ENCODE measurements around the gene USP36.
"Not testable (repeated sequence)": the region's sequence is repeated elsewhere in the genome, so short reads cannot be mapped to it uniquely, and the experiment has no call there.

The USP36 gene

DNA sequence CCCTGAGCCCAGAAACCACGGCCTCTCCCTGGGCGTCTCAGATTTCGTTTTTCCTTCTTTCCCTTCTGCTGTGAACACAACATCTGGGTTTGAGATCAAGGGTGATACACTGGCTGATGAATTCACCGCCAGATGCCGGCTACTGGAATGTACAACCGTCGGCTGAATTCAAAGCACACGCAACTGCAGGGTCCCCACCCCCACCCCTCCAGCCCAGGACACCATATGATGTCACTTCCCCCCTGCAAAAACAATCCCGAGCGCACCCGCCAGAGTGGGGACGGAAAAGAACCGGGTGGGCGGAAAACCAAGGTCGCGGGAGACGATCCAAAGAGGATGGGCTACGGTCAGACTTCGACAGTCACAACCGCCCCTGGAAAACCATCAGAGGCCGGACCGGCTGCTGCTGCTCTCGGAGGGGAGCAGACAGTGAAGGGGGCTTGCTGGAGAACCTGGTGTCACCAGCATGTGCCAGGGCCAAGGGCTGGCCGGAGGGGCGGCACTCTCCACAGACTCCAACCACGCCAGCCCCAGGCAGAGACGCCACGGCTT, 39.1 kb upstream of the USP36 start:
- no peaks in the 10 kb centered on the region for H3K36me3 ChIP-seq (ENCODE audit: control insufficient read depth, insufficient read depth, low read length)
- H3K4me1 ChIP-seq (ENCODE audit: control insufficient read depth, insufficient read depth, low read length) = peaks cover 45% of the 10 kb centered on the region
- peak overlapping the region; percentile 79 for H3K27ac ChIP-seq (ENCODE audit: low read depth, low read length)
- peak overlapping the region; percentile 10 for H3K9ac ChIP-seq (ENCODE audit: low read length)
- H3K4me3 ChIP-seq (ENCODE audit: low read length) = peak overlapping the region; percentile 39
- H3K27me3 ChIP-seq (ENCODE audit: control insufficient read depth, insufficient read depth, low read length) = no peaks in the 10 kb centered on the region

- Histone ChIP-seq H3K27ac (ENCODE audit: low read depth, low read length) (peak overlapping the region; percentile 79), H3K27me3 (ENCODE audit: control insufficient read depth, insufficient read depth, low read length) (no peaks in the 10 kb centered on the region), H3K4me1 (ENCODE audit: control insufficient read depth, insufficient read depth, low read length) (peaks cover 38% of the 10 kb centered on the region), H3K4me3 (ENCODE audit: low read length) (peak overlapping the region; percentile 39), H3K9ac (ENCODE audit: low read length) (peak overlapping the region; percentile 18), H3K36me3 (ENCODE audit: control insufficient read depth, insufficient read depth, low read length) (no peaks in the 10 kb centered on the region)
Measured at GRCh38 chr17:78878871-78879527, 38.4 kb upstream of the USP36 start.

GRCh38 chr17:78878261-78878660, 37.6 kb upstream of the USP36 start:
- peaks cover 32% of the 10 kb centered on the region for H3K4me1 ChIP-seq (ENCODE audit: control insufficient read depth, insufficient read depth, low read length)
- H3K9ac ChIP-seq (ENCODE audit: low read length) = no peak overlapping the region
- H3K27me3 ChIP-seq (ENCODE audit: control insufficient read depth, insufficient read depth, low read length) = no peaks in the 10 kb centered on the region
- no peak overlapping the region for H3K4me3 ChIP-seq (ENCODE audit: low read length)
- H3K27ac ChIP-seq (ENCODE audit: low read depth, low read length) = no peak overlapping the region
- H3K36me3 ChIP-seq (ENCODE audit: control insufficient read depth, insufficient read depth, low read length) = no peaks in the 10 kb centered on the region

DNA sequence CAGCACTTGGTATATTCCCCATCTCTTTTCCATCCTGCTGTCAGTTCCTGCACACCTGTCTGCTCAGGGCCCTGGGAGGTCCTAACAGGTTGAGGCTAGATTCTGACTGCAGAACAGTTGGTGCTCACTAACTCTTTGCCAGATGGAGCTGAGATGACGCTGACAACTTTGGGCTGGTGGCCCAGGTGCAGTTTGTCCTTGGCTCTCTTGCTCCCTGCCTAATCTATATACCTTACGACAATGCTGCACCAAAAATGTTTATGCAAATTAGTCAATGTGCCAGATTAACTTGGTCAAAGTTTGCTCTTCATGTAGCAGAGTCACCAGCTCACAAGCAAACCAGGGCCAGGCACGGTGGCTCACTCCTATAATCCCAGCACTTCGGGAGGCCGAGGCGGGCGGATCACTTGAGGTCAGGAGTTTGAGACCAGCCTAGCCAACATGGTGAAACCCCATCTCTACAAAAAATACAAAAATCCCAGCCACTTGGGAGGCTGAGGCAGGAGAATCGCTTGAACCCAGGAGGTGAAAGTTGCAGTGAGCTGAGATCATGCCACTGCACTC, 36.4 kb upstream of the USP36 start:
- not testable (repeated sequence) for H3K27me3 ChIP-seq (ENCODE audit: control insufficient read depth, insufficient read depth, low read length); H3K4me3 ChIP-seq (ENCODE audit: low read length); H3K27ac ChIP-seq (ENCODE audit: low read depth, low read length); H3K9ac ChIP-seq (ENCODE audit: low read length); H3K36me3 ChIP-seq (ENCODE audit: control insufficient read depth, insufficient read depth, low read length)
- peaks cover 20% of the 10 kb centered on the region for H3K4me1 ChIP-seq (ENCODE audit: control insufficient read depth, insufficient read depth, low read length)

DNA sequence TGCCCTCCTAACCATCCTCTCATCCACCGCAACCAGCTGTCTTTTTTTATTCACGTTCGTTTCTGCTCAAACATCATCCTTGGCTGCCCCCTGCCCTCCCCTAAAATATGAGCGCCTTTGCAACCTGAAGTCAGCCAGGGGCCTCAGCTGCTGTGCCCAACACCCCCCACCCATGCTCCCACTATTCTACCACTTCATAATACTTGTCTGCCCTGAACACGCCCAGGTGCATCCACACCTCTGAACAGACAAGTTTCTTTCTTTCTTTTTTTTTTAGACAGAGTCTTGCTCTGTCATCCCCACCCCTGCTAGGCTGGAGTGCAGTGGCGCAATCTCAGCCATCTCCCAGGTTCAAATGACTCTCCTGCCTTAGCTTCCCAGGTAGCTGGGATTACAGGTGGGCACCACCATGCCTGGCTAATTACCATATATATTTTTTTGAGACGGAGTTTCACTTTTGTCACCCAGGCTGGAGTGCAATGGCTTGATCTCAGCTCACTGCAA, 35.5 kb upstream of the USP36 start:
- Histone ChIP-seq H3K27me3 (ENCODE audit: control insufficient read depth, insufficient read depth, low read length) (no peaks in the 10 kb centered on the region), H3K4me3 (ENCODE audit: low read length) (no peak overlapping the region), H3K9ac (ENCODE audit: low read length) (no peak overlapping the region), H3K27ac (ENCODE audit: low read depth, low read length) (peak overlapping the region; percentile 38), H3K4me1 (ENCODE audit: control insufficient read depth, insufficient read depth, low read length) (peaks cover 20% of the 10 kb centered on the region), H3K36me3 (ENCODE audit: control insufficient read depth, insufficient read depth, low read length) (peaks cover 4% of the 10 kb centered on the region)

GRCh38 chr17:78875363-78876093, 34.9 kb upstream of the USP36 start:
- H3K27me3 ChIP-seq (ENCODE audit: control insufficient read depth, insufficient read depth, low read length) = no peaks in the 10 kb centered on the region
- H3K27ac ChIP-seq (ENCODE audit: low read depth, low read length) = peak overlapping the region; percentile 38
- no peak overlapping the region for H3K9ac ChIP-seq (ENCODE audit: low read length)
- H3K36me3 ChIP-seq (ENCODE audit: control insufficient read depth, insufficient read depth, low read length) = peaks cover 4% of the 10 kb centered on the region
- H3K4me1 ChIP-seq (ENCODE audit: control insufficient read depth, insufficient read depth, low read length) = peaks cover 20% of the 10 kb centered on the region
- H3K4me3 ChIP-seq (ENCODE audit: low read length) = no peak overlapping the region

DNA sequence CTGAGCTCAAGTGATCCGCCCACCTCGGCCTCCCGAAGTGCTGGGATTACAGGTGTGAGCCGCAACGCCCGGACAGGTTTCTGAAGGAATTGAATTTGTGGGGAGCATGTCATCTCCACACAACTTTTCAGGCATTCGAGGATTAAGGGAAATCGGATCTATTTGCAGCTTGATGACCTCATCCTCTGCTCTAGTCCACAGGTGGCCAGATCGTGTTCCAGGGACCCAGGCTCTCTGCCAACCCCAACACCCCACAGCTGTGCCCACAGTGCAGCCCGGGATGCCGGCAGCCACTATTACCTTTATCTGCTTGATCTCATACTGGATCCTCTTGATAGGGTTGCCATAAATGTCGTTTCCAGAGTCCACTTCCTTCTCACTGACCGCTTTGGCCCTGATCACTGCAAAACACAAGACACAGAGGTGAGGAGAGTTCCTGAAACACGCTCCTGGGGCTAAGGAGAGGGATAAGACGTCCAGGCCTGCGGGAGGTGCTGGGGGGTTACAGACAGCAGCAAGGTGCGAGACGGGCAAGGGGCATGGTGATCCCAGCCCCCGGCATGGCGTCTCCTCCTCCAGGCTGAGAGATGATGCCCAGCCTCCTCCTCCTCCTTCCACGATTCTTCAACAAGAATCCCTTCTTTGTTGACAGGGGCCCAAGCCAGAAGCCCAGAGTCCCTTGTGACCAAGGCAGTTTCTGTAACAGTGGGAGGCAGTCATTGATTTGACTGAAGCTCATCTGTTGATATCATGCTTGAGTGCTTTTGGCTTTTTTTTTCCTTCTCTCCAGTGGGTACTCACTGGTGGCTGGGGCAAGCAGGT, 33.1 kb upstream of the USP36 start:
- Histone ChIP-seq H3K36me3 (ENCODE audit: control insufficient read depth, insufficient read depth, low read length) (peaks cover 4% of the 10 kb centered on the region), H3K27ac (ENCODE audit: low read depth, low read length) (peak overlapping the region; percentile 15), H3K9ac (ENCODE audit: low read length) (no peak overlapping the region), H3K4me3 (ENCODE audit: low read length) (no peak overlapping the region), H3K27me3 (ENCODE audit: control insufficient read depth, insufficient read depth, low read length) (no peaks in the 10 kb centered on the region), H3K4me1 (ENCODE audit: control insufficient read depth, insufficient read depth, low read length) (peaks cover 9% of the 10 kb centered on the region)

DNA sequence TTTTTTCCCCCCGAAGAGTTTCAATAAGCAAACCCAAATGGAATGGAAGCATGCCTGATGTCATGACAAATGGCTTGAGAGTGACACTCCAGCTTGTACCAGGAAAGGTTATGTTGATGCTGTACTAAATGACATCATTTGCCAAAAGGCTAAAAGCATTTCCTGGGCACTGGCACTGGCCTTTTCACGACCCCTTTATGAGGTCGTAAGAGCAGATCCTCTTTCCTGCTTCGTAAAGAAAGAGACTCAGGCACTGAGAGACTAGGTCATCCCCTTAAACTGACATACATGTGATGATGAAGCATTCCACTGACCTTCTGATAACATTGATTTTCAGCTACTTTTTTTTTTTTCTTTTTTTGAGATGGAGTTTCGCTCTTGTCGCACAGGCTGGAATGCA, 31.9 kb upstream of the USP36 start:
- H3K4me1 ChIP-seq (ENCODE audit: control insufficient read depth, insufficient read depth, low read length) = peaks cover 9% of the 10 kb centered on the region
- no peaks in the 10 kb centered on the region for H3K27me3 ChIP-seq (ENCODE audit: control insufficient read depth, insufficient read depth, low read length)
- peaks cover 6% of the 10 kb centered on the region for H3K36me3 ChIP-seq (ENCODE audit: control insufficient read depth, insufficient read depth, low read length)

GRCh38 chr17:78870621-78871020, 30.0 kb upstream of the USP36 start:
- Histone ChIP-seq H3K4me1 (ENCODE audit: control insufficient read depth, insufficient read depth, low read length) (peaks cover 9% of the 10 kb centered on the region), H3K36me3 (ENCODE audit: control insufficient read depth, insufficient read depth, low read length) (peaks cover 10% of the 10 kb centered on the region)

More for the DNA sequence above, 31.9 kb upstream of the USP36 start:
- no peak overlapping the region for H3K4me3 ChIP-seq (ENCODE audit: low read length)
- no peak overlapping the region for H3K9ac ChIP-seq (ENCODE audit: low read length)
- no peak overlapping the region for H3K27ac ChIP-seq (ENCODE audit: low read depth, low read length)

DNA sequence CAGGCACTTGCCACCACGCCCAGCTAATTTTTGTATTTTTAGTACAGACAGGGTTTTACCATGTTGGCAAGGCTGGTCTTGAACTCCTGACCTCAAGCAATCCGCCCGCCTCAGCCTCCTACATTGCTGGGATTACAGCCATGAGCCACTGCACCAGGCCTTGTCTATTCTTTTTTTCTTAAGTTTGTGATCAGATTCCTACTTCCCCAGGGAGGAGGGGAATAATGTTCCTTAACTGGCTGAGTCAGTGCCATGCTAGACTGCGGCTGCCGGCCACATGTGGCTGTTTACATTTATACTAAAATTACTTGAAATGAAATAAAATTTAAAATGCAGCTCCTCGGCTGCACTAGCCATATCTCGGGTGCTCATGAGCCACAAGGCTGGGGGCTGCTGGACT, 27.8 kb upstream of the USP36 start:
- H3K4me3 ChIP-seq (ENCODE audit: low read length) = no peak overlapping the region
- no peak overlapping the region for H3K27ac ChIP-seq (ENCODE audit: low read depth, low read length)
- H3K9ac ChIP-seq (ENCODE audit: low read length) = no peak overlapping the region
- H3K4me1 ChIP-seq (ENCODE audit: control insufficient read depth, insufficient read depth, low read length) = peaks cover 4% of the 10 kb centered on the region
- no peaks in the 10 kb centered on the region for H3K27me3 ChIP-seq (ENCODE audit: control insufficient read depth, insufficient read depth, low read length)
- peaks cover 15% of the 10 kb centered on the region for H3K36me3 ChIP-seq (ENCODE audit: control insufficient read depth, insufficient read depth, low read length)

More at GRCh38 chr17:78870621-78871020, 30.0 kb upstream of the USP36 start:
- Histone ChIP-seq H3K27me3 (ENCODE audit: control insufficient read depth, insufficient read depth, low read length) (no peaks in the 10 kb centered on the region), H3K9ac (ENCODE audit: low read length) (no peak overlapping the region), H3K27ac (ENCODE audit: low read depth, low read length) (no peak overlapping the region), H3K4me3 (ENCODE audit: low read length) (no peak overlapping the region)

- H3K27me3 ChIP-seq (ENCODE audit: control insufficient read depth, insufficient read depth, low read length); H3K4me1 ChIP-seq (ENCODE audit: control insufficient read depth, insufficient read depth, low read length); H3K4me3 ChIP-seq (ENCODE audit: low read length); H3K9ac ChIP-seq (ENCODE audit: low read length): not testable (repeated sequence)
- H3K36me3 ChIP-seq (ENCODE audit: control insufficient read depth, insufficient read depth, low read length) = peaks cover 10% of the 10 kb centered on the region
- H3K27ac ChIP-seq (ENCODE audit: low read depth, low read length) = peak overlapping the region; percentile 55
Measured at GRCh38 chr17:78867046-78867445, 26.4 kb upstream of the USP36 start.
